Mucosa of rectum (tissue), 2 donors: ENCODE measurements around the gene THTPA.
"Not testable (repeated sequence)": the region's sequence is repeated elsewhere in the genome, so short reads cannot be mapped to it uniquely, and the experiment has no call there.

Experiments used
- H3K27ac ChIP-seq, 2 donors: one replicate each; pipeline ENCODE4 v1.7.0; 2013; ENCODE audit warnings: inconsistent platforms in 2 of 2, low read depth in 2 of 2, low read length in 2 of 2
- H3K27me3 ChIP-seq, 2 donors: one replicate each; pipeline ENCODE4 v1.7.0; 2013; ENCODE audit warnings: low read length in 2 of 2; ENCODE audit not compliant: control insufficient read depth in 2 of 2, insufficient read depth in 2 of 2
- H3K36me3 ChIP-seq, 2 donors: one replicate each; pipeline ENCODE4 v1.7.0; 2013; ENCODE audit warnings: low read length in 2 of 2; ENCODE audit not compliant: control insufficient read depth in 2 of 2, insufficient read depth in 2 of 2
- H3K4me1 ChIP-seq, 2 donors: one replicate each; pipeline ENCODE4 v1.7.0; 2013; ENCODE audit warnings: low read length in 2 of 2, mild to moderate bottlenecking in 1 of 2; ENCODE audit not compliant: control insufficient read depth in 2 of 2, insufficient read depth in 2 of 2
- H3K4me3 ChIP-seq, 2 donors: one replicate each; pipeline ENCODE4 v1.7.0; 2013; ENCODE audit warnings: low read length in 2 of 2
- H3K9ac ChIP-seq, 2 donors: one replicate each; pipeline ENCODE4 v1.7.0; 2013; ENCODE audit warnings: low read length in 2 of 2, low read depth in 1 of 2, mild to moderate bottlenecking in 1 of 2
- H3K9me3 ChIP-seq, 2 donors: one replicate each; pipeline ENCODE4 v1.7.0; 2013; ENCODE audit warnings: low read length in 2 of 2; ENCODE audit not compliant: control insufficient read depth in 2 of 2
- donor health status: healthy.
- donor health status: Normal muscosa, but diverticular disease.

Gene THTPA

GRCh38 chr14:23533652-23534435, 22.2 kb upstream of the THTPA start:
- Histone ChIP-seq H3K27ac (no peak overlapping the region), H3K4me3 (no peak overlapping the region), H3K4me1 (no peaks in the 10 kb centered on the region), H3K36me3 (no peaks in the 10 kb centered on the region), H3K27me3 (no peaks in the 10 kb centered on the region), H3K9ac (no peak overlapping the region), H3K9me3 (no peaks in the 10 kb centered on the region)

- H3K9ac ChIP-seq, result no peak overlapping the region
- no peaks in the 10 kb centered on the region for H3K36me3 ChIP-seq
- H3K4me3 ChIP-seq, result no peak overlapping the region
- no peak overlapping the region for H3K27ac ChIP-seq
- no peaks in the 10 kb centered on the region for H3K9me3 ChIP-seq
- no peaks in the 10 kb centered on the region for H3K27me3 ChIP-seq
- H3K4me1 ChIP-seq, result no peaks in the 10 kb centered on the region
These were observed 20.1 kb upstream of the THTPA start for GRCh38 chr14:23535943-23536342.

DNA sequence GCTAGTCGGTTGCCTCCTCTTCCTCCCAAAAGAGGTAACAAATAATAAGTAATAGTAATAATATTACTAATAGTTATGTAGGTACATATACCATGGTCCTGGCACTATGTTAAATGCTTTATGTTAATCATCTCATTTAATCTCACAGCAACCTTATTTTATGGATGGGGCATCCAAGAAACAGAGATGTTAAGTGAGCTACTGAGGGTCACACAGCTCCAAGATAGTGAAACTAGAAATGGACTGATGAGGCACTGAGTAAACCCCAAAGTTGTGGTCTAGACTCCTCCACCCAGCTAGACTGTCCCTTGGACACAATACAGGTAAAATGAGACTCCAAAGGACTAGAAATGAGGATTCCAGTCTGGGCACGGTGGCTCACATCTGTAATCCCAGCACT, 19.6 kb upstream of the THTPA start:
- H3K4me1 ChIP-seq, result no peaks in the 10 kb centered on the region
- no peak overlapping the region for H3K9ac ChIP-seq
- H3K36me3 ChIP-seq, result no peaks in the 10 kb centered on the region
- no peaks in the 10 kb centered on the region for H3K27me3 ChIP-seq
- no peak overlapping the region for H3K4me3 ChIP-seq
- H3K9me3 ChIP-seq, result no peaks in the 10 kb centered on the region
- H3K27ac ChIP-seq, result no peak overlapping the region

DNA sequence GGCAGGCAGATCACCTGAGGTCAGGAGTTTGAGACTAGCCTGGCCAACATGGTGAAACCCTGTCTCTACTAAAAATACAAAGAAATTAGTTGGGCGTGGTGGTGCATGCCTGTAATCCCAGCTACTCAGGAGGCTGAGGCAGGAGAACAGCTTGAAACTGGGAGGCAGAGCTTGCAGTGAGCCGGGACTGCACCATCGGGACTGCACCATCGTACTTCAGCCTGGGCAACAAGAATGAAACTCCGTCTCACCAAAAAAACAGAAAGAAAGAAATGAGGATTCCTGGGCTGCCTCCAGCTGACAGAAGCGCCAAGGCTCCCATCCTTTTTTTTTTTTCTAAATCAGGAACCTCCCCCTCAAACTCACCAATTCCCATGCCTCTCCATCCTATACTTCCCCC, 19.2 kb upstream of the THTPA start:
- not testable (repeated sequence) for H3K9ac ChIP-seq, H3K9me3 ChIP-seq, H3K27ac ChIP-seq, H3K4me3 ChIP-seq, H3K27me3 ChIP-seq, H3K36me3 ChIP-seq, H3K4me1 ChIP-seq

- no peak overlapping the region for H3K4me3 ChIP-seq
- no peak overlapping the region for H3K9ac ChIP-seq
These were observed 18.6 kb upstream of the THTPA start for GRCh38 chr14:23537351-23538049.

GRCh38 chr14:23538050-23538718, 17.9 kb upstream of the THTPA start:
- Histone ChIP-seq H3K9ac (no peak overlapping the region), H3K4me1 (no peaks in the 10 kb centered on the region), H3K36me3 (no peaks in the 10 kb centered on the region), H3K4me3 (no peak overlapping the region), H3K27ac (no peak overlapping the region), H3K9me3 (no peaks in the 10 kb centered on the region), H3K27me3 (no peaks in the 10 kb centered on the region)

More at GRCh38 chr14:23537351-23538049, 18.6 kb upstream of the THTPA start:
- H3K9me3 ChIP-seq, result no peaks in the 10 kb centered on the region
- H3K27me3 ChIP-seq, result no peaks in the 10 kb centered on the region
- H3K27ac ChIP-seq, result no peak overlapping the region
- H3K4me1 ChIP-seq, result no peaks in the 10 kb centered on the region
- no peaks in the 10 kb centered on the region for H3K36me3 ChIP-seq

- H3K4me3 ChIP-seq, result no peak overlapping the region
- H3K36me3 ChIP-seq, result no peaks in the 10 kb centered on the region
- no peaks in the 10 kb centered on the region for H3K27me3 ChIP-seq
- H3K4me1 ChIP-seq, result no peaks in the 10 kb centered on the region
- H3K9ac ChIP-seq, result no peak overlapping the region
- H3K27ac ChIP-seq, result no peak overlapping the region
- no peaks in the 10 kb centered on the region for H3K9me3 ChIP-seq
These were observed 17.3 kb upstream of the THTPA start for GRCh38 chr14:23538785-23539184.

DNA sequence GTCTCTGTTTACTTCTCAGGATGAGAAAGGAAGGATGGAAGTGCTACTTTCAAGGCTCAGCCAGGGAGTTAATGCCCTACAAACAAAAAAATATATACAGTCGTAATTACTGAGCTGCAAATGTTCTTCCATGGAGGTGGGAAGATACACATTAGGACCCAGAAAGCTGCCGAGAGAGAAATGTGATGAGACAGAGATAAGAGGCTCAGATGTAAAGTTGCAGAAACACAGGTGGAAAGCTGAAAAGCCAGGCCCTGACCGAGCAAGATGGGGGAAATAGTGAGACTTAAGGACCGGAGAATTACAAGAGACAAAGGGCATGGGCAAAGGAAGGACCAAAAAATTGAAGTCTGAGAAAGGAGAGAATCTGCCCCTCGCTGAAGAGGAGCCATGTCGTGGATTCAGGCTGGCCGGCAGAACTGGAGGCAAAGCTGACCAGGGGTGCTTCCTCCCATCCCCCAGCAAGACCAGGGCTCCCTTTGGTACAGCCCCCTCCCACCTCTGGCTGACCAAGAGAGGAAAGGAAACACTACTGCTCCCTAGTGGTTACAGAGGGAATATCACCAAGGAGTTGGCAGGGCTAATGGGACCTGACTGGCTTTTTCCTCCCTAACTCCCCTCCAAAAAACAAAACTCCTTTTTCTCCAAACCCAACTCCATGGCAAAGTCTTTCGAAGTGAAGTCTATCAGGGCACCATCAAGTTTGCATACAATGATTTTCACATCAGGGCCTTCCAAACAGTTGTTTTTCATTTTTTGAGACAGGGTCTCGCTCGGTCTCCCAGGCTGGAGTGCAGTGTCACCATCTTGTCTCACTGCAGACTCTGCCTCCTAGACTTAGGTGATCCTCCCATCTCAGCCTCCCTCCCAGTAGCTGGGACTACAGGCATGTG, 16.6 kb upstream of the THTPA start:
- no peak overlapping the region for H3K27ac ChIP-seq
- H3K36me3 ChIP-seq, result no peaks in the 10 kb centered on the region
- no peak overlapping the region for H3K4me3 ChIP-seq
- no peaks in the 10 kb centered on the region for H3K9me3 ChIP-seq
- no peak overlapping the region for H3K9ac ChIP-seq
- H3K4me1 ChIP-seq, result peaks cover 0 to 1% of the 10 kb centered on the region in 2 donors
- no peaks in the 10 kb centered on the region for H3K27me3 ChIP-seq

DNA sequence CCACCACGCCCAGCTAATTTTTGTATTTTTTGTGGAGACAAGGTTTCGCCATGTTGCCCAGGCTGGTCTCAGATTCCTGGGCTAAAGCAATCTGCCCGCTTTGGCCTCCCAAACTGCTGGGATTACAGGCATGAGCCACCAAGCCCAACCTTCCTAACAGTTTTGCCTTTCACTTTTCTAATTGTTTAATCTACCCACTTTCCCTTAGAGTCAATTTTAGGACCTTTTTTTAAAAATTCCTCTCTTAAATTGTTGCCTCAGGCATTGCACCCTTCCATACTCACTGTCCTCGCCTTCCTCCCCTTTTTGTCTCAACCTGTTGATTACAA, 16.0 kb upstream of the THTPA start:
- H3K27me3 ChIP-seq, result no peaks in the 10 kb centered on the region
- H3K36me3 ChIP-seq, result no peaks in the 10 kb centered on the region
- H3K9ac ChIP-seq, result no peak overlapping the region
- no peak overlapping the region for H3K27ac ChIP-seq
- no peak overlapping the region for H3K4me3 ChIP-seq
- H3K4me1 ChIP-seq, result peaks cover 0 to 5% of the 10 kb centered on the region in 2 donors
- H3K9me3 ChIP-seq, result no peaks in the 10 kb centered on the region
